ENCODE data around the gene ABI2.
"Not testable (repeated sequence)": the region's sequence is repeated elsewhere in the genome, so short reads cannot be mapped to it uniquely, and the experiment has no call there.

The ABI2 gene

DNA sequence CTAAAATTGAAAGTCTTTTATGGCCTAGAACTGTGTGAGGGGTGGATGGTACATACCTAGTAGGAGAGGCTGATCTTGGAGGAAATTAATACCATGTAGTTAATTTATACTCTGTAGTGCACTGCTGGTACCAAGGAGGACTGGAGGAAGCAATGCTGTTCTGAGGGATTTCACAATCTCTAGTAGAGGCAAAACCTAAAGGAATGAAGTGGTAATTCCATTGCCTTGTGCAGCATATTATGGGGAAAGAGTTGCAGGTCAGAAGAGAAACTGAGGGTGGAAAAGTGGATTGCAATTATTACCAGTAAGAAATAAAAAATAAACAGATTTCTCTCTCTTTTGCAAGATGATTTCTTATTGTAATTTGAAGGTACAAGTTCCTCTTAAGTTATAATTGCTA, 2.2 kb downstream of the ABI2 start:
- in situ Hi-C loops (cut with HindIII; ENCODE audit: low pct_ligation_motif_present, low sequenced_read_pairs) = no loop called here
- Histone ChIP-seq H3K36me3 (replicated peaks) (no peaks in the 10 kb centered on the region), H3K4me3 (ENCODE audit: low read depth, low read length) (no peak overlapping the region), H3K27me3 (replicated peaks) (no peaks in the 10 kb centered on the region), H3K27ac (no peak overlapping the region)
- TF ChIP-seq, protein P1, sequence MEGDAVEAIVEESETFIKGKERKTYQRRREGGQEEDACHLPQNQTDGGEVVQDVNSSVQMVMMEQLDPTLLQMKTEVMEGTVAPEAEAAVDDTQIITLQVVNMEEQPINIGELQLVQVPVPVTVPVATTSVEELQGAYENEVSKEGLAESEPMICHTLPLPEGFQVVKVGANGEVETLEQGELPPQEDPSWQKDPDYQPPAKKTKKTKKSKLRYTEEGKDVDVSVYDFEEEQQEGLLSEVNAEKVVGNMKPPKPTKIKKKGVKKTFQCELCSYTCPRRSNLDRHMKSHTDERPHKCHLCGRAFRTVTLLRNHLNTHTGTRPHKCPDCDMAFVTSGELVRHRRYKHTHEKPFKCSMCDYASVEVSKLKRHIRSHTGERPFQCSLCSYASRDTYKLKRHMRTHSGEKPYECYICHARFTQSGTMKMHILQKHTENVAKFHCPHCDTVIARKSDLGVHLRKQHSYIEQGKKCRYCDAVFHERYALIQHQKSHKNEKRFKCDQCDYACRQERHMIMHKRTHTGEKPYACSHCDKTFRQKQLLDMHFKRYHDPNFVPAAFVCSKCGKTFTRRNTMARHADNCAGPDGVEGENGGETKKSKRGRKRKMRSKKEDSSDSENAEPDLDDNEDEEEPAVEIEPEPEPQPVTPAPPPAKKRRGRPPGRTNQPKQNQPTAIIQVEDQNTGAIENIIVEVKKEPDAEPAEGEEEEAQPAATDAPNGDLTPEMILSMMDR (IDR thresholded peaks at IDR 0.05; ENCODE audit: low read depth, low read length, missing control alignments) = no peak
- DNase-seq = no peak

DNA sequence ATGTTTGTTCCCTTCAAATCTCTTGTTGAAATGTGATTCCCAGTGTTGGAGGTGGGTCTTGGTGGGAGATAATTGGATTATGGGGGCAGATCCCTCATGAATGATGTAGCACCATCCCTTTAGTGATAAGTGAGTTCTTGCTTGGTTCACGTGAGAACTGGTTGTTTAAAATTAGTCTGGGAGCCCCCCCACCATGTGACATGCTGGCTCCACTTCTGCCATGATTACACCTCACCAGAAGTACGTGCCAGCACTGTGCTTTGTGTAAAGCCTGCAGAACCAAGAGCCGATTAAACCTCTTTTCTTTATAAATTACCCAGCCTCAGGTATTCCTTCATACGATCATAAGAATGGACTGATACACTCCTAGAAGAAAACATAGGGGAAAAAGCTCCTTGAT, 10.1 kb downstream of the ABI2 start:
- in situ Hi-C loops (cut with HindIII; ENCODE audit: low pct_ligation_motif_present, low sequenced_read_pairs) = no loop called here
- DNase-seq = no peak
- H3K27ac ChIP-seq = no peak overlapping the region
- TF ChIP-seq, protein P1 (IDR thresholded peaks at IDR 0.05; ENCODE audit: low read depth, low read length, missing control alignments) = no peak
- no peaks in the 10 kb centered on the region for H3K36me3 ChIP-seq (replicated peaks)
- H3K4me3 ChIP-seq (ENCODE audit: low read depth, low read length) = no peak overlapping the region
- no peaks in the 10 kb centered on the region for H3K27me3 ChIP-seq (replicated peaks)

DNA sequence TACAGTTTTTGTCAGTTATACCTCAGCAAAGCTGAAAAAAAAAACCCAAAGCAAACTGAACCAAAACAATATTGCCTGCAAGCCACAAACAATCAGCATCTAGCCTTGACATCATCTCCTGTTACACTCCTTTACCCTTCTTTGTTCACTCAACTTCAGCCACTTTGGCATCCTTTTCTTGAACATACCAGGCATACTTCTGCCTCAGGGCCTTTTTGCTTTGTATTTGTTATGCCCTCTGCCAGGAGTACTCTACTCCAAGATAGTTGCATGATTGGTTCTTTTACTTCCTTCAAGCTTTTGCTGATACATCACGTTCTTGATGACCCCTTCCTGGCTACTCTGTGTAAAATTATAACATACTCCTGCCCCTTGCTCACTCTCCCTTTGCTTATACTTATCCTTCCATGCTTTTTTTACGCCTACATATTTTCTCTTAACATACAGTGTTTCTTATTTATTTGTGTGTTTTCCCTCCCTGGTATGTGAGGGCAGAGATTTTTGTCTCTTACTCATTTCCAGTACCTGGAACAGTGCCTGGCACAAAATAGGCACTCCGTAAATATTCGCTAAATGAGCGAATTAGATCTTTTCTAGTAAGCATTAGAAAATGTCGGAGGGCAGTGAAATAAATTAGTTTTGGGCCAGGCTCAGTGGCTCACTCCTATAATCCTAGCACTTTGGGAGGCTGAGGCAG, 12.7 kb downstream of the ABI2 start:
- TF ChIP-seq, protein P1 (IDR thresholded peaks at IDR 0.05; ENCODE audit: low read depth, low read length, missing control alignments) = no peak
- Histone ChIP-seq H3K27me3 (replicated peaks) (no peaks in the 10 kb centered on the region), H3K36me3 (replicated peaks) (no peaks in the 10 kb centered on the region), H3K4me3 (ENCODE audit: low read depth, low read length) (no peak overlapping the region), H3K27ac (peak overlapping the region; percentile 24)
- peak; percentile 52 for DNase-seq
- in situ Hi-C loops (cut with HindIII; ENCODE audit: low pct_ligation_motif_present, low sequenced_read_pairs) = no loop called here

DNA sequence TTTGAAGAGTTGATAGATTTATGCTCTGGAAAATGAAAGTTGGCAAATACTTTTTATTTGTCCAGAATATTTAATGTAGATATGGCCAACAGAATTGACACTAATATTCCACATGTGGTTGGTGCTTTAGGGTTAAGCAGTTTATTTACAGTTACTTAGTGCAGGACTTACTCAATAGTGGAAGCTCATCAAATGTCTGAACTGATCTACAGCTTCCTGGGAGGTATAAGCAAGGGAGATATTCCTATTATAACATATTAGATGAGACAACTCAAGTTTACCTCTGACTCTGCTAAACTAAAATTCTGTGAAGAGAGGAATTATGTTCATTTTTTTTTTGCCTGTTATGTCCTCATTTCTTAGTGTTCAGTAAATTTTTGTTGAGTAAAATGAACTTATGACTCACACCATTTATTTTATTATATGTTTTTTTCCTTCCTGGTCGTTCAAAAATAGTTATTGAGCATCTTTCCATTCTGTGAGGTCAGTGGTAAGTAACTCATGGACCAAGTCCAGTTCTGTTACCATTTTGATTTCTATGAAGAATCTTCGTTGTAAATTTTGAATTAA, 13.6 kb downstream of the ABI2 start:
- H3K36me3 ChIP-seq (replicated peaks) = no peaks in the 10 kb centered on the region
- no peak overlapping the region for H3K27ac ChIP-seq
- no peaks in the 10 kb centered on the region for H3K27me3 ChIP-seq (replicated peaks)
- in situ Hi-C loops (cut with HindIII; ENCODE audit: low pct_ligation_motif_present, low sequenced_read_pairs) = no loop called here
- TF ChIP-seq, protein P1 (IDR thresholded peaks at IDR 0.05; ENCODE audit: low read depth, low read length, missing control alignments) = no peak
- no peak for DNase-seq
- no peak overlapping the region for H3K4me3 ChIP-seq (ENCODE audit: low read depth, low read length)

DNA sequence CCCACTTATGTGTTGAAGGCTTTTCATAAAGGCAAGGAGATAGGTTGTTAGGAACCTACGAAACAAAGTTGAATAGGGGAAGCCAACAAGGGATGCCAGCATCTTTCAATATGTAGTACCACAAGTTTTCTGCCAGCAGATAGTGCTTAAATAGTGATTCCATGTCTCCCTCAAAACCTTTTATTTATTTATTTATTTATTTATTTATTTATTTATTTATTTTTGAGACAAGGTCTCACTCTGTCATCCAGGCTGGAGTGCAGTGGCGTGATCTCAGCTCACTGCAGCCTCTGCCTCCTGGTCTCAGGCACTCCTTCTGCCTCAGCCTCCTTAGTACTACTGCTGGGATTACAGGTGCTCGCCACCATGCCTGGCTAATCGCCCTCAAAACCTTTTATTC, 14.2 kb downstream of the ABI2 start:
- H3K4me3 ChIP-seq (ENCODE audit: low read depth, low read length); H3K36me3 ChIP-seq (replicated peaks); DNase-seq; H3K27me3 ChIP-seq (replicated peaks); H3K27ac ChIP-seq; in situ Hi-C loops (cut with HindIII; ENCODE audit: low pct_ligation_motif_present, low sequenced_read_pairs): not testable (repeated sequence)

DNA sequence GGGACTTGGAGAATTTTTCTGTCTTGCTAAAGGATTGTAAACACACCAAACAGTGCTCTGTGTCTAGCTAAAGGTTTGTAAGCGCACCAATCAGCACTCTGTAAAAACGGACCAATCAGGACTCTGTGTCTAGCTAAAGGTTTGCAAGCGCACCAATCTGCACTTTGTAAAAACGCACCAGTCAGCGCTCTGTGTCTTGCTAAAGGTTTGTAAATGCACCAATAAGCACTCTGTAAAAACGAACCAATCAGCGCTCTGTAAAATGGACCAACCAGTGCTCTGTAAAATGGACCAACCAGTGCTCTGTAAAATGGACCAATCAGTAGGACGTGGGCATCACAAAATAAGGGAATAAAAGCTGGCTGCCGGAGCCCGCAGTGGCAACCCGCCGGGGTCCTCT, 16.5 kb downstream of the ABI2 start:
- DNase-seq = no peak
- Histone ChIP-seq H3K27ac (no peak overlapping the region), H3K36me3 (replicated peaks) (no peaks in the 10 kb centered on the region), H3K4me3 (ENCODE audit: low read depth, low read length) (no peak overlapping the region), H3K27me3 (replicated peaks) (no peaks in the 10 kb centered on the region)
- TF ChIP-seq, protein P1 (IDR thresholded peaks at IDR 0.05; ENCODE audit: low read depth, low read length, missing control alignments) = no peak
- in situ Hi-C loops (cut with HindIII; ENCODE audit: low pct_ligation_motif_present, low sequenced_read_pairs) = no loop called here

All from brain microvascular endothelial cell (primary cell).